ENCODE data around the gene ARHGAP26. TPM values are rescaled to one million over a fixed set of nuclear protein-coding genes. Genes with fewer than 3 reads are reported as not detected.

Gene ARHGAP26
- total and polyA plus RNA-seq, 9 donors: 1.9 to 47.1 (median 12.0) TPM

- H3K4me3 ChIP-seq: no peak overlapping the region
- no peaks in the 10 kb centered on the region for H3K36me3 ChIP-seq
- WGBS, 3 donors: 59 to 69% (median 60%) methylated on average over 4 of the region's 4 CpGs
- H3K9me3 ChIP-seq: no peaks in the 10 kb centered on the region
- H3K27ac ChIP-seq: no peak overlapping the region
- no peaks in the 10 kb centered on the region for H3K27me3 ChIP-seq
- H3K4me1 ChIP-seq (ENCODE audit: insufficient read depth): no peaks in the 10 kb centered on the region
- TF ChIP-seq, protein P1, sequence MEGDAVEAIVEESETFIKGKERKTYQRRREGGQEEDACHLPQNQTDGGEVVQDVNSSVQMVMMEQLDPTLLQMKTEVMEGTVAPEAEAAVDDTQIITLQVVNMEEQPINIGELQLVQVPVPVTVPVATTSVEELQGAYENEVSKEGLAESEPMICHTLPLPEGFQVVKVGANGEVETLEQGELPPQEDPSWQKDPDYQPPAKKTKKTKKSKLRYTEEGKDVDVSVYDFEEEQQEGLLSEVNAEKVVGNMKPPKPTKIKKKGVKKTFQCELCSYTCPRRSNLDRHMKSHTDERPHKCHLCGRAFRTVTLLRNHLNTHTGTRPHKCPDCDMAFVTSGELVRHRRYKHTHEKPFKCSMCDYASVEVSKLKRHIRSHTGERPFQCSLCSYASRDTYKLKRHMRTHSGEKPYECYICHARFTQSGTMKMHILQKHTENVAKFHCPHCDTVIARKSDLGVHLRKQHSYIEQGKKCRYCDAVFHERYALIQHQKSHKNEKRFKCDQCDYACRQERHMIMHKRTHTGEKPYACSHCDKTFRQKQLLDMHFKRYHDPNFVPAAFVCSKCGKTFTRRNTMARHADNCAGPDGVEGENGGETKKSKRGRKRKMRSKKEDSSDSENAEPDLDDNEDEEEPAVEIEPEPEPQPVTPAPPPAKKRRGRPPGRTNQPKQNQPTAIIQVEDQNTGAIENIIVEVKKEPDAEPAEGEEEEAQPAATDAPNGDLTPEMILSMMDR (IDR thresholded peaks at IDR 0.05): no peak
- TF ChIP-seq EP300 (IDR thresholded peaks at IDR 0.05) (no peak), POLR2A (IDR thresholded peaks at IDR 0.05) (no peak)
- no peak for DNase-seq
- intact Hi-C loops (cut with DNase I): no loop called here
Measured at GRCh38 chr5:142796492-142797109, 26.4 kb downstream of the ARHGAP26 start.

DNA sequence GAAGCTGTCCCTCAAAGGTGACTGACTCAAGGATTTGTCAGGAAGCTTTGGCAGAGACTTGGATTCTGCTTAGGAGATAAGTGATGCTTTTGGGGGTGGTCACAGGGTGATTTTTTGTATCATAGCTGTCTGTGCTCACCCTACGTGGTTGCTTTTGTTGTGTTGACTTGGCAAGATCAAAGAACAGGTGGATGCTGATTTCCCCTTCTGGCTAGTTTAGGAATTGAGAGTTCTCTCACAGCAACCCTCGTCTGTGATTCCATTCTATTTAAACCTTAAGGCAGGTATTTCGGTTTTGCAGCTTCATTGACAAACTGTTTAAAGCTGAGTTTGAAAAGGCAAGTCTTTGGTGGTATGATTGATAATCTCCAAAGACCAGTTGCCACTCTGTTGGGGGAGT, 27.2 kb downstream of the ARHGAP26 start:
- DNase-seq: no peak
- Histone ChIP-seq H3K27ac (no peak overlapping the region), H3K36me3 (no peaks in the 10 kb centered on the region), H3K4me1 (ENCODE audit: insufficient read depth) (no peaks in the 10 kb centered on the region), H3K4me3 (no peak overlapping the region), H3K27me3 (no peaks in the 10 kb centered on the region), H3K9me3 (no peaks in the 10 kb centered on the region)
- 65 to 78% (median 72%) methylated on average over 3 of the region's 3 CpGs for WGBS, 3 donors
- intact Hi-C loops (cut with DNase I): no loop called here
- TF ChIP-seq EP300 (IDR thresholded peaks at IDR 0.05) (no peak), POLR2A (IDR thresholded peaks at IDR 0.05) (no peak)
- TF ChIP-seq, protein P1 (IDR thresholded peaks at IDR 0.05): no peak

DNA sequence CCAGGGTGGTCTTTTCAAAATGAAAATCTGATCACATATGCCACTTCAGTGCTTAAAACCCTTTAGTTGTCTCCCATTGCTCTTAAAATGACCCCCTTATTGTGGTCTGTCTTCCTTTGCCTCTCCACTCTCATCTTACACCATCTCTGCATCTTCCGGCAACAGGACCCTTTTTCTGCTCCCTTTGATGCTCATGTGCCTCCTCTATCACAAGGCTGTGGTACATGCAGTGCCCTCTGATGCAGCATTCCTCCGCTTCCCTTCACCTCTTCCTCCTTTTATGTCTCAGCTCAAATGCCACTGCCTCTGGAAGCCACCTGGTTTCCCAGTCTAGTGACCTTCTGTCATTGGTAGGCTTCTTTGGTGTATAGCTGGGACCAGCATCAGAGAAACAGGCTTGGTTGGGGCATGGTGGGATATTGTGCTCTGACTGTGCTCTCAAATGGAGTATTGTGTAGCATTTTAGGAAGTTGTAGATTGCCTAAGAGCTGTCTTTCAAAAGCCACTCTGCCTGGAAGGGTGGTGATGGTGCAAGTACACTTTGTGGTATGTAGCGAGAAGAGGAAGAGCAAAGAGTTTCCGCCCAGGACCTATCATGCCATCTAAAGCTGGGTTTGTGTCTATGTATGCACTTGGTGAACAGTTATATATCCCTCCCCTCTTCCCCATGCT, 28.1 kb downstream of the ARHGAP26 start:
- H3K4me1 ChIP-seq (ENCODE audit: insufficient read depth): no peaks in the 10 kb centered on the region
- no peak overlapping the region for H3K4me3 ChIP-seq
- H3K36me3 ChIP-seq: no peaks in the 10 kb centered on the region
- H3K9me3 ChIP-seq: no peaks in the 10 kb centered on the region
- TF ChIP-seq POLR2A (IDR thresholded peaks at IDR 0.05) (no peak), EP300 (IDR thresholded peaks at IDR 0.05) (no peak)
- TF ChIP-seq, protein P1 (IDR thresholded peaks at IDR 0.05): no peak
- no peaks in the 10 kb centered on the region for H3K27me3 ChIP-seq
- intact Hi-C loops (cut with DNase I): no loop called here
- no peak for DNase-seq
- H3K27ac ChIP-seq: no peak overlapping the region
- WGBS, 3 donors: 92 to 98% (median 97%) methylated on average over 4 of the region's 4 CpGs

GRCh38 chr5:142800776-142801494, 30.8 kb downstream of the ARHGAP26 start:
- WGBS, 3 donors: 84 to 91% (median 88%) methylated on average over 6 of the region's 6 CpGs
- Histone ChIP-seq H3K4me1 (ENCODE audit: insufficient read depth) (no peaks in the 10 kb centered on the region), H3K36me3 (no peaks in the 10 kb centered on the region), H3K27ac (no peak overlapping the region), H3K4me3 (no peak overlapping the region), H3K27me3 (no peaks in the 10 kb centered on the region), H3K9me3 (no peaks in the 10 kb centered on the region)
- no peak for DNase-seq
- TF ChIP-seq, protein P1 (IDR thresholded peaks at IDR 0.05): no peak
- TF ChIP-seq EP300 (IDR thresholded peaks at IDR 0.05) (no peak), POLR2A (IDR thresholded peaks at IDR 0.05) (no peak)
- intact Hi-C loops (cut with DNase I): no loop called here
